ENCODE data around the gene CDK8. TPM values are rescaled to one million over a fixed set of nuclear protein-coding genes. Genes with fewer than 3 reads are reported as not detected.

Gene CDK8
- total and polyA plus RNA-seq, 7 donors: 6.2 to 14.5 (median 8.6) TPM

- Histone ChIP-seq H3K36me3 (ENCODE audit: insufficient read depth in 1 of 2, low read depth in 1 of 2) (peaks cover 0 to under 1% of the 10 kb centered on the region in 2 donors), H3K9me3 (no peaks in the 10 kb centered on the region), H3K27ac (no peak overlapping the region), H3K4me1 (no peaks in the 10 kb centered on the region), H3K27me3 (ENCODE audit: insufficient read depth in 3 of 3, low read length in 2 of 3) (no peaks in the 10 kb centered on the region), H3K4me3 (no peak overlapping the region)
- intact Hi-C loops (cut with DNase I): loop anchor here in 1 of 2 donors (5.0 kb wide), 1 partner anchor 43 kb away; no protein-coding TSS in a partner anchor
- DNase-seq (no peak), ATAC-seq (no peak)
- WGBS, 3 donors: 93 to 100% (median 96%) methylated on average over 5 of the region's 5 CpGs
- TF ChIP-seq CTCF (IDR thresholded peaks at IDR 0.05): no peak
Observed at GRCh38 chr13:26379831-26380230, 125.9 kb downstream of the CDK8 start.

- no peaks in the 10 kb centered on the region for H3K27me3 ChIP-seq (ENCODE audit: insufficient read depth in 3 of 3, low read length in 2 of 3)
- intact Hi-C loops (cut with DNase I): loop anchor here in 1 of 2 donors (5.0 kb wide), 1 partner anchor 44 kb away; no protein-coding TSS in a partner anchor
- no peak for TF ChIP-seq CTCF (IDR thresholded peaks at IDR 0.05)
- ATAC-seq (no peak), DNase-seq (no peak)
- H3K4me1 ChIP-seq: no peaks in the 10 kb centered on the region
- WGBS, 3 donors: 45 to 76% (median 53%) methylated on average over 2 of the region's 2 CpGs
- H3K9me3 ChIP-seq: no peaks in the 10 kb centered on the region
- H3K36me3 ChIP-seq (ENCODE audit: insufficient read depth in 1 of 2, low read depth in 1 of 2): peaks cover 0 to 12% of the 10 kb centered on the region in 2 donors
- H3K4me3 ChIP-seq: no peak overlapping the region
- H3K27ac ChIP-seq: no peak overlapping the region
Observed at GRCh38 chr13:26380930-26381329, 127.0 kb downstream of the CDK8 start.

GRCh38 chr13:26382366-26382765 lies 128.4 kb downstream of the CDK8 start:
- peaks cover 0 to 18% of the 10 kb centered on the region in 2 donors for H3K36me3 ChIP-seq (ENCODE audit: insufficient read depth in 1 of 2, low read depth in 1 of 2)
- H3K27me3 ChIP-seq (ENCODE audit: insufficient read depth in 3 of 3, low read length in 2 of 3): no peaks in the 10 kb centered on the region
- H3K4me1 ChIP-seq: no peaks in the 10 kb centered on the region
- no peak overlapping the region for H3K27ac ChIP-seq
- DNase-seq (no peak), ATAC-seq (no peak)
- intact Hi-C loops (cut with DNase I): loop anchor here in 1 of 2 donors (5.0 kb wide), 1 partner anchor 45 kb away; no protein-coding TSS in a partner anchor
- 64 to 83% (median 70%) methylated on average over 2 of the region's 2 CpGs for WGBS, 3 donors
- TF ChIP-seq CTCF (IDR thresholded peaks at IDR 0.05): no peak
- no peak overlapping the region for H3K4me3 ChIP-seq
- no peaks in the 10 kb centered on the region for H3K9me3 ChIP-seq

GRCh38 chr13:26382835-26383234 lies 128.9 kb downstream of the CDK8 start:
- no peak for DNase-seq
- H3K4me1 ChIP-seq: no peaks in the 10 kb centered on the region
- no peaks in the 10 kb centered on the region for H3K9me3 ChIP-seq
- 94 to 98% (median 96%) methylated on average over 4 of the region's 4 CpGs for WGBS, 3 donors
- ATAC-seq: no peak
- intact Hi-C loops (cut with DNase I): loop anchor here in 1 of 2 donors (5.0 kb wide), 1 partner anchor 46 kb away; no protein-coding TSS in a partner anchor
- no peak overlapping the region for H3K27ac ChIP-seq
- no peak overlapping the region for H3K4me3 ChIP-seq
- no peaks in the 10 kb centered on the region for H3K27me3 ChIP-seq (ENCODE audit: insufficient read depth in 3 of 3, low read length in 2 of 3)
- no peak for TF ChIP-seq CTCF (IDR thresholded peaks at IDR 0.05)
- peaks cover 0 to 18% of the 10 kb centered on the region in 2 donors for H3K36me3 ChIP-seq (ENCODE audit: insufficient read depth in 1 of 2, low read depth in 1 of 2)

- H3K4me1 ChIP-seq: no peaks in the 10 kb centered on the region
- no peaks in the 10 kb centered on the region for H3K9me3 ChIP-seq
- no peaks in the 10 kb centered on the region for H3K27me3 ChIP-seq (ENCODE audit: insufficient read depth in 3 of 3, low read length in 2 of 3)
- H3K36me3 ChIP-seq (ENCODE audit: insufficient read depth in 1 of 2, low read depth in 1 of 2): peaks cover 0 to 30% of the 10 kb centered on the region in 2 donors
- no peak for ATAC-seq
- no peak overlapping the region for H3K4me3 ChIP-seq
- no peak overlapping the region for H3K27ac ChIP-seq
- intact Hi-C loops (cut with DNase I): loop anchor here in 1 of 2 donors (5.0 kb wide), 1 partner anchor 47 kb away; no protein-coding TSS in a partner anchor
- 13 to 36% (median 25%) methylated on average over 1 of the region's 1 CpG for WGBS, 3 donors
- no peak for TF ChIP-seq CTCF (IDR thresholded peaks at IDR 0.05)
- DNase-seq: no peak
Observed at GRCh38 chr13:26384587-26384986, 130.7 kb downstream of the CDK8 start.
